Fibroblast of lung (primary cell): Measurements from ENCODE around the gene SPHK2. TPM values are rescaled to one million over a fixed set of nuclear protein-coding genes. Genes with fewer than 3 reads are reported as not detected.

Source experiments
- DNase-seq, 2 donors: peaks; one replicate each; pipeline versions ENCODE4 v3.0.0 to v3.0.0-alpha.2; 2010; ENCODE audit warnings: low read depth in 2 of 2
- H2AFZ ChIP-seq: 2 replicates; pipeline ENCODE4 v1.5.1; 2012; ENCODE audit warnings: low read length, control low read depth, inconsistent platforms
- H3K27ac ChIP-seq: 2 replicates; pipeline ENCODE4 v1.5.1; 2011; ENCODE audit warnings: low read length, control low read depth; ENCODE audit not compliant: insufficient read depth
- H3K27me3 ChIP-seq: 2 replicates; pipeline ENCODE4 v1.5.1; 2011; ENCODE audit warnings: mild to moderate bottlenecking, low read length; ENCODE audit not compliant: control insufficient read depth, insufficient read depth
- H3K36me3 ChIP-seq: 2 replicates; pipeline ENCODE4 v1.5.1; 2011; ENCODE audit warnings: low read length; ENCODE audit not compliant: control insufficient read depth, insufficient read depth
- H3K4me1 ChIP-seq: 2 replicates; pipeline ENCODE4 v1.5.1; 2011; ENCODE audit warnings: low read length; ENCODE audit not compliant: control insufficient read depth, insufficient read depth; ENCODE audit errors: extremely low read depth
- H3K4me2 ChIP-seq: 2 replicates; pipeline ENCODE4 v1.5.1; 2011; ENCODE audit warnings: low read length, control low read depth; ENCODE audit not compliant: insufficient read depth; ENCODE audit errors: extremely low read depth
- H3K4me3 ChIP-seq, 4 experiments: fragments of 200-600 bp in 1 of 4; sonication (generic) in 1 of 4; replicated peaks in 1 of 4; 2 replicates each; pipeline ENCODE4 v1.5.1; 2011 to 2016; ENCODE audit warnings: low read length in 4 of 4, low read depth in 3 of 4, mild to moderate bottlenecking in 3 of 4, control low read depth in 2 of 4, inconsistent platforms in 1 of 4, mixed read lengths in 1 of 4; ENCODE audit not compliant: insufficient read depth in 1 of 4; ENCODE audit errors: control extremely low read depth in 1 of 4
- H3K79me2 ChIP-seq: 2 replicates; pipeline ENCODE4 v1.5.1; 2012; ENCODE audit warnings: mild to moderate bottlenecking, low read length, inconsistent platforms; ENCODE audit not compliant: control insufficient read depth, insufficient read depth
- H3K9ac ChIP-seq: 2 replicates; pipeline ENCODE4 v1.5.1; 2011; ENCODE audit warnings: mild to moderate bottlenecking, low read length, control low read depth; ENCODE audit not compliant: insufficient read depth
- H3K9me3 ChIP-seq: 2 replicates; pipeline ENCODE4 v1.5.1; 2012; ENCODE audit warnings: low read depth, low read length; ENCODE audit not compliant: control insufficient read depth, insufficient read depth
- H4K20me1 ChIP-seq: 2 replicates; pipeline ENCODE4 v1.5.1; 2011; ENCODE audit warnings: low read length; ENCODE audit not compliant: control insufficient read depth, insufficient read depth; ENCODE audit errors: extremely low read depth
- EZH2 ChIP-seq: IDR thresholded peaks from 2 replicates; pipeline ENCODE4 v1.5.1; 2012; ENCODE audit warnings: low read length, control low read depth, mild to moderate bottlenecking; ENCODE audit errors: missing control alignments
- polyA plus RNA-seq, 2 donors: library from polyadenylated mRNA; depleted of rRNA in 1 of 2; stranded (reverse) in 1 of 2; unstranded in 1 of 2; fragments of >200 nt; gene quantifications; 2 replicates each; pipeline ENCODE4 v1.2.1, GENCODE V29; 2011 to 2012; ENCODE audit warnings: missing spikeins in 1 of 2
- total RNA-seq: library from RNA; depleted of rRNA; stranded (reverse); fragments of >200 nt; gene quantifications from 2 replicates; pipeline ENCODE4 v1.2.1, GENCODE V29; 2014
- TF ChIP-seq, protein P1 (sequence below), 2 donors: IDR thresholded peaks in 1 of 2; conservative IDR thresholded peaks in 1 of 2; 1 replicate in 1 of 2; 2 replicates in 1 of 2; pipeline ENCODE4 v1.5.1; 2011 to 2012; ENCODE audit warnings: low read length in 2 of 2, control low read depth in 1 of 2, inconsistent platforms in 1 of 2, low read depth in 1 of 2, mild to moderate bottlenecking in 1 of 2

The SPHK2 gene
- total and polyA plus RNA-seq, 2 donors (not counting 1 experiment from before 2014, with no cell fraction given), result 3.4 to 9.6 TPM

DNA sequence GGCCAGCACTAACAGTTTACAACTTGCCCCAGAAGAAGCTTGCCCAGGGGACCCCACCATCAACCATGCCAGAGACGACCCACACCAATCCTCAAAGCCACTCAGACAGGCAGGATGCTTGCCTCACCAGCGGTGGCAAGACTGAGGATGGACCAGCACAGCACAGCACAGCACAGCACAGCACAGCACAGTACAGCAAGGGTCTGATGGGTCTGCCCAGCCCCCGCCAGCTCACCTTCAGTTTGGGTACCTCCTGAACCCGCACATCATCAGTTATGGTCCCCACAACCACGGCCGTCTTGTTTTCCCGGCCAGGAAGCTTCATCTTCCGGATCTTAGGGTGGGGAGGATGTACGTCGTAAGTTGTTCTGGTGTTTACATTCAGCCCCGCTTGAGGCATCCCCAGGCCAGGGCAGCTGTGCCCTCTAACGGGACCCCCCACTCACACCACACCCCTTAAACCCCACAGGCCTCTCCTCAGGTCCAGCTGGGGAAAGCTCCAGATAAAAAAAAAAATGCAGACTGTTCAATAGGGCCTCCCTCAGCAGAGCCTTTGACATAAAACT, 2.7 kb upstream of the SPHK2 start:
- Histone ChIP-seq H3K9me3 (no peaks in the 10 kb centered on the region), H3K4me1 (peaks cover 12% of the 10 kb centered on the region), H3K9ac (peak overlapping the region; percentile 92), H3K79me2 (peaks cover 37% of the 10 kb centered on the region), H2AFZ (no peak overlapping the region), H3K27ac (no peak overlapping the region), H3K4me2 (peak overlapping the region; percentile 100), H3K36me3 (peaks cover 28% of the 10 kb centered on the region), H4K20me1 (peaks cover 2% of the 10 kb centered on the region), H3K4me3 (peak overlapping the region; percentile 79 to 99 (median 93)), H3K27me3 (no peaks in the 10 kb centered on the region)
- DNase-seq, result no peak
- TF ChIP-seq EZH2, result no peak
- TF ChIP-seq, protein P1, sequence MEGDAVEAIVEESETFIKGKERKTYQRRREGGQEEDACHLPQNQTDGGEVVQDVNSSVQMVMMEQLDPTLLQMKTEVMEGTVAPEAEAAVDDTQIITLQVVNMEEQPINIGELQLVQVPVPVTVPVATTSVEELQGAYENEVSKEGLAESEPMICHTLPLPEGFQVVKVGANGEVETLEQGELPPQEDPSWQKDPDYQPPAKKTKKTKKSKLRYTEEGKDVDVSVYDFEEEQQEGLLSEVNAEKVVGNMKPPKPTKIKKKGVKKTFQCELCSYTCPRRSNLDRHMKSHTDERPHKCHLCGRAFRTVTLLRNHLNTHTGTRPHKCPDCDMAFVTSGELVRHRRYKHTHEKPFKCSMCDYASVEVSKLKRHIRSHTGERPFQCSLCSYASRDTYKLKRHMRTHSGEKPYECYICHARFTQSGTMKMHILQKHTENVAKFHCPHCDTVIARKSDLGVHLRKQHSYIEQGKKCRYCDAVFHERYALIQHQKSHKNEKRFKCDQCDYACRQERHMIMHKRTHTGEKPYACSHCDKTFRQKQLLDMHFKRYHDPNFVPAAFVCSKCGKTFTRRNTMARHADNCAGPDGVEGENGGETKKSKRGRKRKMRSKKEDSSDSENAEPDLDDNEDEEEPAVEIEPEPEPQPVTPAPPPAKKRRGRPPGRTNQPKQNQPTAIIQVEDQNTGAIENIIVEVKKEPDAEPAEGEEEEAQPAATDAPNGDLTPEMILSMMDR (conservative IDR thresholded peaks at IDR 0.05 in 1 of 2, IDR thresholded peaks at IDR 0.05 in 1 of 2; ENCODE audit: low read depth in 1 of 2, low read length in 2 of 2), result no peak

DNA sequence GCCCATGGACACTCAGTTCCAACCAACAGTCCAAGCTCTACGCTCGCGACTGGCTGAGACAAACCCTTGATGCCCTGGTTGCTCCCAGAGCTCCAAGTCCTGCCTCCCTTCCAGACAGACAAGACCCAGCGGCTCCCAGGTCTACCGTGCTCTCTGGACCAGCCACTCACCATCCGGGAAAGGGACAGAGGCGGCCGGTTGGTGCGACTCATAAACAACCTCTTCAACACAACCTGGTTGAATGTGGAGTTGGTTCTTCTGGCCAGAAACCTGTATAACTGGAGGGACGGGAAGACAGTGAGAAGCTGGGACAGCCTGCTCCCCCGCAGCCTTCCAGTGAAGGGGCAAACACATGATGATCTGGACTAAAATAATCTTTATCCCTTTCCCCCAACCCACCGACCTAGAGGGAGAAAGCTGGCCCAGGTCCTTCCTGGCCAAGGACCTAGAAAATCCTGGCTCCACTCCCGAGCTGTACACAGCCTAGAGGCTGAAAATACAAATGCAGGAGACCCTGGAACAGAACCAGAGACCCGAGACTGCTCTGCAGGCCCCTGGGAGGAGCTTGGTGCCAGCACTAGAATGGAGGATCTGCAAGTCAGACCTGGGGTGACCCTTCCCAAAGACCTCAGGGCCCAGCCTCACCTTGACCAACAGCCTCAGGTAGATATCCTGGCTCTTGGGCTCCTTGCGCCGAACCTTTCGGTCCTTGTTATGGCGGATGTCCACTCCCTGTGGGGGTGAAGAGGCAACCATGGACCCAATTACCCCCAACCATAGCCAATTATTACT, 2.0 kb upstream of the SPHK2 start:
- no peaks in the 10 kb centered on the region for H3K27me3 ChIP-seq
- peak overlapping the region; percentile 86 for H3K27ac ChIP-seq
- no peaks in the 10 kb centered on the region for H3K9me3 ChIP-seq
- H3K4me1 ChIP-seq, result peaks cover 12% of the 10 kb centered on the region
- H2AFZ ChIP-seq, result no peak overlapping the region
- H3K36me3 ChIP-seq, result peaks cover 28% of the 10 kb centered on the region
- peak overlapping the region; percentile 79 to 99 (median 93) for H3K4me3 ChIP-seq
- DNase-seq, result peak in 1 of 2 donors; percentile 44
- H3K9ac ChIP-seq, result peak overlapping the region; percentile 92
- peak overlapping the region; percentile 100 for H3K4me2 ChIP-seq
- H4K20me1 ChIP-seq, result peaks cover 2% of the 10 kb centered on the region
- no peak for TF ChIP-seq EZH2
- TF ChIP-seq, protein P1 (conservative IDR thresholded peaks at IDR 0.05 in 1 of 2, IDR thresholded peaks at IDR 0.05 in 1 of 2; ENCODE audit: low read depth in 1 of 2, low read length in 2 of 2), result peak; percentile 11 to 26
- H3K79me2 ChIP-seq, result peaks cover 37% of the 10 kb centered on the region

DNA sequence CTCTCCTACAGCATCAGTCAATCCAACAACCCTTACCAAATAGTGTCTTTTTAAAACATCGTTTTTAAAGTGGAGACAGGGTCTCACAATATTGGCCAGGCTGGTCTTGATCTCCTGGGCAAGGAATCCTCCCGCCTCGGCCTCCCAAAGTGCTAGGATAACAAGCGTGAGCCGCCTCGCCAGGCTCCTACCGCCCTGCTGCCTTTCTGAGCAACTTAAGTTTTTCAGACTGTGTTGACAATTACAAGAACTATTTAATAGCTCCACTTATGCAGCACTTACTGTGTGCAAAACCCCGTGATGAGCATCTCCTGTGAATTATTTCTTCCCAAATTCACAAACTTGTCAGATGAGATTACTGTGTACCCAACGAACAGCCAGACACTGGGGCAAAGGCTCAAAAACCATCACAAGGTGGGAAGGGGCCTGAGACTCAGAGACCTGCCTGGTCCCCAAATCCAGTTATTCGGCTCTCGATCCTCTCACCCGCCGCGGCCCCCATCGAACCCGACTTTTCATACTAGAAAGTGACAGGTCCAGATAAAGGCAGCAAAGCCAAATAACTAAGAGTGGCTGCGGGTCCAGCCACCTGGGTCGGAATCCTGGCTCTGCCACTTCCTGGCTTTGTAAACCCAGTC, 909 bp upstream of the SPHK2 start:
- Histone ChIP-seq H3K27me3 (no peaks in the 10 kb centered on the region), H2AFZ (no peak overlapping the region), H3K36me3 (peaks cover 28% of the 10 kb centered on the region), H4K20me1 (peaks cover 2% of the 10 kb centered on the region), H3K9ac (peak overlapping the region; percentile 92), H3K9me3 (no peaks in the 10 kb centered on the region), H3K4me3 (peak overlapping the region; percentile 79 to 99 (median 93)), H3K4me1 (peaks cover 14% of the 10 kb centered on the region), H3K4me2 (peak overlapping the region; percentile 100), H3K27ac (peak overlapping the region; percentile 86), H3K79me2 (peaks cover 37% of the 10 kb centered on the region)
- no peak for TF ChIP-seq EZH2
- TF ChIP-seq, protein P1 (conservative IDR thresholded peaks at IDR 0.05 in 1 of 2, IDR thresholded peaks at IDR 0.05 in 1 of 2; ENCODE audit: low read depth in 1 of 2, low read length in 2 of 2), result no peak
- DNase-seq, result no peak
